ENCODE data around the gene TRPC4AP.

Gene TRPC4AP

DNA sequence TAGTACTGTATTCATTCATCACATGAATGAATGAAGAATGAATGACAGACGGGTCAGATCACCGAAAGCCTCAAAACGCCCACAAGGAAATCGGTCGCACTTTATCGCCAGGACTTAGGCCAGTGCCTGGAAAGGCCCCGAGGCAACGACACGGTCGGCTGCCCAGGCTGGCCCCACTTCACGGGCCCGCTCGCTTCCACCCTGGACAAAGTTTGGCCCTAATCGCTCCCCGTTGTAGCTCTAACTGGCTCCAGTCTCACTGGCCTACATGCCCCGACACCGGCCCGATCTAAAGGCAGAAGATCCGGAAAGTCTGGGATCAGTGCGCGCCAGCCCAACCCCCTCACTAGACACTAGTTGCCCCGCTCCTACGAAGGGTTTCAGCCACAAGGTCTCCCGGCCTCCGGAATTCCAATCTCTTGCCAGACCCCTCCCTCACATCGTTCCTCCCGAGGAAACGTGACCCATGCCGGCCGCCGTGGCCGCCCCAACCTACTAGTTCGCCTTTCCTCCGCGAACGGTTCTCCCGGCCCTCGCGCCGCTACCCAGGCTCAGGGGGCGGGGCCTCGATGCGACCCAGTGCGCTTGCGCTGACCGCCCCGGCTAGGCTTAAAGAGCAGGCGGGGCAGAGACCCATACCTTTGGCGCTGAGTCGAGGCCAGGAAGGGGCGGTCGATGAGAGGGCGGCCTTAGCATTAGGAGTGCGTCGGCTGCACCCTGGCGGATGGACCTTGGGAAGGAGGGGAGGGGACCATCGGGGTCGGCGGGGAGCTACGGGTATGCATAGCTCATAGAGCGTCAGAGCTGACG is 137.2 kb downstream of the TRPC4AP start, which contains the start of the genes GSS and MYH7B:
Gene GSS (minus strand): TSS at position 576 of the 810 bp plus-strand sequence. CDS start 3,954 bp downstream, outside the sequence.
Gene MYH7B (plus strand): TSS at position 638 of the 810 bp plus-strand sequence. CDS start 22,138 bp downstream, outside the sequence.
- DNase-seq: peak; percentile 98

GRCh38 chr20:34954904-34955230 is 137.7 kb downstream of the TRPC4AP start:
- DNase-seq: peak; percentile 80

GRCh38 chr20:34953960-34954359 is 138.6 kb downstream of the TRPC4AP start:
- DNase-seq: no peak

DNA sequence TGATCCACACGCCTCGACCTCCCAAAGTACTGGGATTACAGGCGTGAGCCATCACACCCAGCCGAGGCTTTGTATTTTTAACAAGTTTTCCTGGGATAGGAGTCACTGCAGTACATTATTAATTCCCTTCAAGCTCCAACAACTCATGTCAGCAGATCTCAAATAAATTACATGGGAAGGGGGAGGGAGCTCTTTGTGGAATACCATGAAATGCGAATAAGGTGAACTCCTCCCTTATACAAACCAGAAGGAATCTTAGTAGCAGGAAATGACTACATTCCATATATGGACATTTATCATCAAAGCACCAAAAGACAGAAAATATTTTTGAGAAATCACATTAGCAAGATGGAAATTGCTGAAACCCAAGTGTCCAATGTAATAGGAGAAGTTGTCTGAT is 139.9 kb downstream of the TRPC4AP start:
- no peak for DNase-seq
